Activated T-cell treated with anti-CD3 and anti-CD28 coated beads for 48 hours (primary cell): ENCODE results near the gene LAMC1.
"Not testable (repeated sequence)": the region's sequence is repeated elsewhere in the genome, so short reads cannot be mapped to it uniquely, and the experiment has no call there.

Experiments
- DNase-seq: peaks from one replicate; pipeline ENCODE4 v3.0.0-alpha.2; 2020; ENCODE audit warnings: low read depth

LAMC1 gene

GRCh38 chr1:183043872-183044854 lies 20.9 kb downstream of the LAMC1 start:
- no peak for DNase-seq

GRCh38 chr1:183044893-183045649 lies 21.9 kb downstream of the LAMC1 start:
- no peak for DNase-seq

GRCh38 chr1:183048087-183049085 lies 25.2 kb downstream of the LAMC1 start:
- DNase-seq = no peak

- no peak for DNase-seq
Measured at GRCh38 chr1:183051546-183051945, 28.3 kb downstream of the LAMC1 start.

GRCh38 chr1:183052861-183053260 lies 29.6 kb downstream of the LAMC1 start:
- no peak for DNase-seq

- DNase-seq = no peak
Measured at GRCh38 chr1:183058851-183059502, 35.8 kb downstream of the LAMC1 start.

GRCh38 chr1:183061194-183061593 lies 38.0 kb downstream of the LAMC1 start:
- no peak for DNase-seq

GRCh38 chr1:183063349-183063748 lies 40.1 kb downstream of the LAMC1 start:
- DNase-seq = no peak

- DNase-seq = no peak
Measured at GRCh38 chr1:183065168-183065706, 42.0 kb downstream of the LAMC1 start.

- not testable (repeated sequence) for DNase-seq
Measured at GRCh38 chr1:183066432-183066831, 43.2 kb downstream of the LAMC1 start.

- no peak for DNase-seq
Measured at GRCh38 chr1:183069562-183070216, 46.5 kb downstream of the LAMC1 start.

GRCh38 chr1:183070234-183070922 lies 47.2 kb downstream of the LAMC1 start:
- no peak for DNase-seq

GRCh38 chr1:183070923-183071618 lies 47.9 kb downstream of the LAMC1 start:
- DNase-seq = no peak

- DNase-seq = not testable (repeated sequence)
Measured at GRCh38 chr1:183072595-183072994, 49.4 kb downstream of the LAMC1 start.

- DNase-seq = no peak
Measured at GRCh38 chr1:183073320-183073719, 50.1 kb downstream of the LAMC1 start.

GRCh38 chr1:183074215-183074614 lies 51.0 kb downstream of the LAMC1 start:
- no peak for DNase-seq

- DNase-seq = no peak
Measured at GRCh38 chr1:183075861-183076260, 52.6 kb downstream of the LAMC1 start.

GRCh38 chr1:183077097-183077496 lies 53.9 kb downstream of the LAMC1 start:
- DNase-seq = no peak
